Sigmoid colon (tissue), 7 donors: ENCODE data around the gene TMEM185A. TPM values are rescaled to one million over a fixed set of nuclear protein-coding genes. Genes with fewer than 3 reads are reported as not detected.
"Not testable (repeated sequence)": the region's sequence is repeated elsewhere in the genome, so short reads cannot be mapped to it uniquely, and the experiment has no call there.

Experiments
- DNase-seq: peaks from one replicate; pipeline ENCODE4 v3.0.0-alpha.2; 2019
- H3K27ac ChIP-seq, 4 donors: fragments of 200-600 bp; sonication (generic); one replicate each; pipeline ENCODE4 v1.5.1; 2016 to 2019; ENCODE audit warnings: mild to moderate bottlenecking in 1 of 4
- H3K27me3 ChIP-seq, 3 donors: fragments of 200-600 bp; sonication (generic); one replicate each; pipeline ENCODE4 v1.5.1; 2019; ENCODE audit warnings: mild to moderate bottlenecking in 1 of 3
- H3K36me3 ChIP-seq, 4 donors: fragments of 200-600 bp; sonication (generic); one replicate each; pipeline ENCODE4 v1.5.1; 2016 to 2019
- H3K4me1 ChIP-seq, 4 donors: fragments of 200-600 bp; sonication (generic); one replicate each; pipeline ENCODE4 v1.5.1; 2017 to 2019
- H3K4me3 ChIP-seq, 4 donors: fragments of 200-600 bp; sonication (generic); one replicate each; pipeline ENCODE4 v1.5.1; 2017 to 2019; ENCODE audit warnings: mild to moderate bottlenecking in 2 of 4, moderate library complexity in 1 of 4
- H3K9me3 ChIP-seq, 4 donors: fragments of 200-600 bp in 3 of 4; sonication (generic) in 3 of 4; one replicate each; pipeline versions ENCODE4 v1.5.1 to v1.6.1; 2013 to 2019
- EP300 ChIP-seq, 4 donors: sonication (generic); formaldehyde crosslinking; IDR thresholded peaks; one replicate each; pipeline ENCODE4 v1.6.1; 2017; ENCODE audit warnings: antibody characterized with exemption in 4 of 4
- POLR2A ChIP-seq, 2 donors: fragments of 450-650 bp; IDR thresholded peaks; one replicate each; pipeline ENCODE4 v1.6.1; 2016; ENCODE audit warnings: antibody characterized with exemption in 2 of 2, mild to moderate bottlenecking in 2 of 2, moderate library complexity in 2 of 2
- POLR2AphosphoS5 ChIP-seq, 4 donors: sonication (generic); formaldehyde crosslinking; IDR thresholded peaks; one replicate each; pipeline ENCODE4 v1.6.1; 2017; ENCODE audit warnings: antibody characterized with exemption in 4 of 4
- WGBS, 2 donors: extraction: QIAGEN DNeasy Blood & Tissue Kit; methylation state at CpG; one replicate each; pipeline ENCODE4 v1.1.7; 2013; 5-methylcytosine and 5-hydroxymethylcytosine counted together
- intact Hi-C: fragments of 100-400 bp; cut with DNase I; formaldehyde crosslinking; loops from one replicate; pipeline ENCODE4 v1.15.1; 2023
- polyA plus RNA-seq, 3 donors: library from polyadenylated mRNA; stranded (reverse); fragments of 200-250 nt; gene quantifications; one replicate each; pipeline ENCODE4 v1.2.3, GENCODE V29; 2013
- total RNA-seq, 4 donors: library from RNA; depleted of rRNA; stranded (reverse); fragments of >200 nt; gene quantifications; one replicate each; pipeline ENCODE4 v1.1.0, GENCODE V29; 2016
- TF ChIP-seq, protein P1 (sequence below), 4 experiments: fragments of 450-650 bp in 3 of 4; fragments of 200-600 bp in 1 of 4; IDR thresholded peaks; one replicate each; pipeline ENCODE4 v1.5.1; 2016 to 2019; ENCODE audit warnings: antibody characterized with exemption in 4 of 4, mild to moderate bottlenecking in 3 of 4, moderate library complexity in 2 of 4
- donor health status: healthy with polysubstance abuse.
- donor health status: Bipolar disorder and iron deficiency.
- donor health status: healthy.

TMEM185A gene
- total and polyA plus RNA-seq, 7 donors = 4.2 to 18.3 (median 11.4) TPM

DNA sequence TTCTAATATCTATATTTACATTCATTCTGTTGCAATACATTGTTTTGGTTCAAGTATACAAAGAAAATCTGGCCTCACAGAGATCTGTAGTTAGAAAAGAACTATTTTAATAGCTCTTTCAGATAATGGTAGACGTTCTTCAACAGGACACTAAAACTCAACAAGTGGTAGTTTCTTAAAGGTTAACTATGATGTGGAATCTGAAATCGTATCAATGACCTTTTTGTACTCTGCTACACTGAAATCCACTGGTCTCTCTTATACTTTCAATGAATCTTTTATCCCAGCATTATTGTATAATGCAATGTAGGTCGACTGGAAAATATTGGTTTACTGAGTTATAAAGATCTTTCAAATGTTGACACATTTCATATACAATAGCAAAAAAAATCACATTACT is 12.7 kb downstream of the TMEM185A start:
- intact Hi-C loops = no loop called here
- no peak for TF ChIP-seq EP300 (IDR thresholded peaks at IDR 0.05)
- TF ChIP-seq POLR2A (IDR thresholded peaks at IDR 0.05) = no peak
- TF ChIP-seq, protein P1, sequence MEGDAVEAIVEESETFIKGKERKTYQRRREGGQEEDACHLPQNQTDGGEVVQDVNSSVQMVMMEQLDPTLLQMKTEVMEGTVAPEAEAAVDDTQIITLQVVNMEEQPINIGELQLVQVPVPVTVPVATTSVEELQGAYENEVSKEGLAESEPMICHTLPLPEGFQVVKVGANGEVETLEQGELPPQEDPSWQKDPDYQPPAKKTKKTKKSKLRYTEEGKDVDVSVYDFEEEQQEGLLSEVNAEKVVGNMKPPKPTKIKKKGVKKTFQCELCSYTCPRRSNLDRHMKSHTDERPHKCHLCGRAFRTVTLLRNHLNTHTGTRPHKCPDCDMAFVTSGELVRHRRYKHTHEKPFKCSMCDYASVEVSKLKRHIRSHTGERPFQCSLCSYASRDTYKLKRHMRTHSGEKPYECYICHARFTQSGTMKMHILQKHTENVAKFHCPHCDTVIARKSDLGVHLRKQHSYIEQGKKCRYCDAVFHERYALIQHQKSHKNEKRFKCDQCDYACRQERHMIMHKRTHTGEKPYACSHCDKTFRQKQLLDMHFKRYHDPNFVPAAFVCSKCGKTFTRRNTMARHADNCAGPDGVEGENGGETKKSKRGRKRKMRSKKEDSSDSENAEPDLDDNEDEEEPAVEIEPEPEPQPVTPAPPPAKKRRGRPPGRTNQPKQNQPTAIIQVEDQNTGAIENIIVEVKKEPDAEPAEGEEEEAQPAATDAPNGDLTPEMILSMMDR (IDR thresholded peaks at IDR 0.05) = no peak
- TF ChIP-seq POLR2AphosphoS5 (IDR thresholded peaks at IDR 0.05) = no peak
- no peaks in the 10 kb centered on the region for H3K9me3 ChIP-seq
- WGBS, 2 donors = 65 to 82% methylated on average over 3 of the region's 3 CpGs
- no peaks in the 10 kb centered on the region for H3K4me1 ChIP-seq
- H3K27me3 ChIP-seq = no peaks in the 10 kb centered on the region
- H3K36me3 ChIP-seq = no peaks in the 10 kb centered on the region
- no peak for DNase-seq
- H3K4me3 ChIP-seq = no peak overlapping the region
- no peak overlapping the region for H3K27ac ChIP-seq

- no peaks in the 10 kb centered on the region for H3K27me3 ChIP-seq
- no peak for DNase-seq
- no peaks in the 10 kb centered on the region for H3K4me1 ChIP-seq
- H3K27ac ChIP-seq = no peak overlapping the region
- no peaks in the 10 kb centered on the region for H3K9me3 ChIP-seq
- H3K36me3 ChIP-seq = no peaks in the 10 kb centered on the region
- no peak overlapping the region for H3K4me3 ChIP-seq
- 89 to 90% methylated on average over 1 of the region's 1 CpG for WGBS, 2 donors
- TF ChIP-seq EP300 (IDR thresholded peaks at IDR 0.05) (no peak), POLR2AphosphoS5 (IDR thresholded peaks at IDR 0.05) (no peak), POLR2A (IDR thresholded peaks at IDR 0.05) (no peak)
- TF ChIP-seq, protein P1 (IDR thresholded peaks at IDR 0.05) = no peak
- intact Hi-C loops = no loop called here
Observed at GRCh38 chrX:149611623-149612175, 19.9 kb downstream of the TMEM185A start.

GRCh38 chrX:149610511-149610910 is 21.1 kb downstream of the TMEM185A start:
- Histone ChIP-seq H3K9me3 (no peaks in the 10 kb centered on the region), H3K27ac (no peak overlapping the region), H3K27me3 (no peaks in the 10 kb centered on the region), H3K4me3 (no peak overlapping the region), H3K36me3 (no peaks in the 10 kb centered on the region), H3K4me1 (peaks cover 0 to 7% (median 0%) of the 10 kb centered on the region in 4 donors)
- no peak for DNase-seq
- WGBS, 2 donors = 95 to 98% methylated on average over 5 of the region's 5 CpGs
- TF ChIP-seq, protein P1 (IDR thresholded peaks at IDR 0.05) = no peak
- TF ChIP-seq POLR2A (IDR thresholded peaks at IDR 0.05) (no peak), POLR2AphosphoS5 (IDR thresholded peaks at IDR 0.05) (no peak), EP300 (IDR thresholded peaks at IDR 0.05) (no peak)
- intact Hi-C loops = no loop called here

DNA sequence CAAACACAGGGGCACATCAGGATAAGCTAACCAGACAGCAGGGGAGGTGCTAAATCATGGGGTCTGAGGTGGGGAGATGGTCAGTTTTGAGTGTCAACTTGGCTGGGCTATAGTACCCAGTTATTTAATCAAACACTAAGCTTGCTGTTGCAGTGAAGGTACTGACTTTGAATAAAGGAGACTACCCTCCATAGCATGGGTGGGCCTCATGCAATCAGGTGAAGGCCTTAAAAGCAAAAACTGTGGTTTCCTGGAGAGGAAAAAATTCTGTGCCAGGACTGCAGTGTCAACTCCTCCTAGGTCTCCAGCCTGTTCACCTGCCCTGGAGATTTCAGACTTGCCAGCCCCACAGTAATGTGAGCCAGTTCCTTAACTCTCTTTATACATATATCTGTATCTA is 23.9 kb downstream of the TMEM185A start:
- TF ChIP-seq, protein P1 (IDR thresholded peaks at IDR 0.05) = no peak
- TF ChIP-seq EP300 (IDR thresholded peaks at IDR 0.05) = no peak
- TF ChIP-seq POLR2A (IDR thresholded peaks at IDR 0.05) = no peak
- no peak for TF ChIP-seq POLR2AphosphoS5 (IDR thresholded peaks at IDR 0.05)
- peaks cover 0 to 5% (median 0%) of the 10 kb centered on the region in 4 donors for H3K36me3 ChIP-seq
- no peaks in the 10 kb centered on the region for H3K27me3 ChIP-seq
- intact Hi-C loops = no loop called here
- peaks cover 0 to 7% (median 0%) of the 10 kb centered on the region in 4 donors for H3K4me1 ChIP-seq
- no peak overlapping the region for H3K27ac ChIP-seq
- no peak for DNase-seq
- no peak overlapping the region for H3K4me3 ChIP-seq
- H3K9me3 ChIP-seq = no peaks in the 10 kb centered on the region

DNA sequence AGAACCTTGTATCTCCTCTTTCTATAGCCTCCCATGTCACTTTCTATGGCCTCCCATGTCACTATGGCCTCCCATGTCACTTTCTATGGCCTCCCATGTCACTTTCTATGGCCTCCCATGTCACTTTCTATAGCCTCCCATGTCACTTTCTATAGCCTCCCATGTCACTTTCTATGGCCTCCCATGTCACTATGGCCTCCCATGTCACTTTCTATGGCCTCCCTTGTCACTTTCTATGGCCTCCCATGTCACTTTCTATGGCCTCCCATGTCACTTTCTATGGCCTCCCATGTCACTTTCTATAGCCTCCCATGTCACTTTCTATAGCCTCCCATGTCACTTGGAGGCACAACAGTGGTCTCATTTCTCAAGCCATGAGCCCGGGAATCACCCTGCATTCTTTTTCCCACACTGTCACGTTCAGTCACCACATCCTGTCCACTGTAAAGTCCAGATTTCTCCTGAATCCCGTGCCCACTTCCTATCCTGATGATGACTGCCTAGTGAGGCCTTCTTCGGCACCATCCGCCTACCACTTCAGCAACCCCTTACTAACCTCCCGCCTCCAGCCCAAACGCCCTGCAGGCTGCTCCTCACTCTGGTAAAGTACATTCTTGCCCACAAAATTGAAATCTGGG is 26.2 kb downstream of the TMEM185A start:
- WGBS, 2 donors = 80 to 95% methylated on average over 7 of the region's 7 CpGs
- DNase-seq, H3K4me1 ChIP-seq, H3K9me3 ChIP-seq, H3K27me3 ChIP-seq, intact Hi-C loops, H3K27ac ChIP-seq, H3K36me3 ChIP-seq, H3K4me3 ChIP-seq: not testable (repeated sequence)

- H3K36me3 ChIP-seq, intact Hi-C loops, H3K4me3 ChIP-seq, H3K27ac ChIP-seq, H3K4me1 ChIP-seq, DNase-seq, H3K9me3 ChIP-seq, H3K27me3 ChIP-seq: not testable (repeated sequence)
- WGBS, 2 donors = 31 to 65% methylated on average over 3 of the region's 11 CpGs
Observed at GRCh38 chrX:149598603-149599002, 33.0 kb downstream of the TMEM185A start.

DNA sequence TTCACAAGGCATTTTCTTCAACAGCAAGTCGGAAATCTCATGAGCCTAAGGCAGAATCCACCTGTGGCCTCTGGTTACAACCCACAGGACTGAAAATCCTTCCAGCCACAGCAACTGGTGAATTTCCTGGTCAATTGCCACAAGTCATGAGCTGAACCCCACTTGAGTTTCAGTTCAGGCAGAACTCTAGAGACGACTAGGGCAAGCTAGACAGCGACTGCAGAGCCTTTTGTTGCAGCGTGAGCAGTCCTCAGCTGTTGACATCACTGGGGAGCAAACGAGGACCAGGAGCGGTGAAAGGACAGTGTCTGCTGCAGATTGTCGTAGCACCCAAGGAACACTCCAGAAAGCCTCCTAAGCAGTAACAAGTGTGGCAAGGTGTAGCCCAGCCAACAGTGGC is 35.6 kb downstream of the TMEM185A start:
- H3K9me3 ChIP-seq, DNase-seq, intact Hi-C loops, H3K27me3 ChIP-seq, H3K36me3 ChIP-seq, H3K4me3 ChIP-seq, H3K4me1 ChIP-seq, H3K27ac ChIP-seq: not testable (repeated sequence)
- WGBS, 2 donors = no CpG with 5 or more reads among the region's 7 CpGs

GRCh38 chrX:149595214-149595613 is 36.4 kb downstream of the TMEM185A start, which contains the start of gene HSFX2:
TSS of gene HSFX2 (minus strand) at chrX:149595314. CDS start at chrX:149594700, 614 bp downstream.
- DNase-seq, intact Hi-C loops, H3K27ac ChIP-seq, H3K27me3 ChIP-seq, H3K36me3 ChIP-seq, H3K9me3 ChIP-seq, H3K4me3 ChIP-seq, H3K4me1 ChIP-seq: not testable (repeated sequence)
- no CpG with 5 or more reads among the region's 17 CpGs for WGBS, 2 donors
